Peyer's patch (tissue), 4 donors: ENCODE measurements around the gene GRAMD2A. TPM values are rescaled to one million over a fixed set of nuclear protein-coding genes. Genes with fewer than 3 reads are reported as not detected.

Experiments
- DNase-seq, 3 donors: peaks; one replicate each; pipeline ENCODE4 v3.0.0-alpha.2; 2017 to 2019
- H3K27ac ChIP-seq, 4 donors: fragments of 200-600 bp; sonication (generic); one replicate each; pipeline ENCODE4 v1.5.1; 2016 to 2019
- H3K27me3 ChIP-seq, 2 donors: fragments of 200-600 bp; sonication (generic); one replicate each; pipeline ENCODE4 v1.5.1; 2019
- H3K36me3 ChIP-seq, 3 donors: fragments of 200-600 bp; sonication (generic); one replicate each; pipeline ENCODE4 v1.5.1; 2016 to 2019
- H3K4me1 ChIP-seq, 4 donors: fragments of 200-600 bp; sonication (generic); one replicate each; pipeline ENCODE4 v1.5.1; 2016 to 2019
- H3K4me3 ChIP-seq, 4 donors: fragments of 200-600 bp; sonication (generic); 1 replicate in 3 of 4; 2 replicates in 1 of 4; pipeline ENCODE4 v1.5.1; 2016 to 2019; ENCODE audit warnings: mild to moderate bottlenecking in 1 of 4
- H3K9me3 ChIP-seq, 4 donors: fragments of 200-600 bp; sonication (generic); one replicate each; pipeline ENCODE4 v1.5.1; 2016 to 2019; ENCODE audit warnings: mild to moderate bottlenecking in 1 of 4
- POLR2A ChIP-seq, 2 donors: fragments of 450-650 bp; IDR thresholded peaks; one replicate each; pipeline ENCODE4 v1.5.1; 2017; ENCODE audit warnings: antibody characterized with exemption in 2 of 2, mild to moderate bottlenecking in 2 of 2, moderate library complexity in 2 of 2
- total RNA-seq, 4 donors: library from RNA; depleted of rRNA; stranded (reverse); fragments of >200 nt; gene quantifications; one replicate each; pipeline ENCODE4 v1.1.0, GENCODE V29; 2016
- TF ChIP-seq, protein P1 (sequence below), 6 experiments: fragments of 450-650 bp in 4 of 6; fragments of 200-600 bp in 2 of 6; sonication (generic) in 1 of 6; IDR thresholded peaks; one replicate each; pipeline ENCODE4 v1.5.1; 2017 to 2019; ENCODE audit warnings: antibody characterized with exemption in 6 of 6, mild to moderate bottlenecking in 3 of 6, moderate library complexity in 1 of 6

GRAMD2A gene
- total RNA-seq, 4 donors from 2014 or later: 3.3 to 27.8 (median 20.4) TPM

DNA sequence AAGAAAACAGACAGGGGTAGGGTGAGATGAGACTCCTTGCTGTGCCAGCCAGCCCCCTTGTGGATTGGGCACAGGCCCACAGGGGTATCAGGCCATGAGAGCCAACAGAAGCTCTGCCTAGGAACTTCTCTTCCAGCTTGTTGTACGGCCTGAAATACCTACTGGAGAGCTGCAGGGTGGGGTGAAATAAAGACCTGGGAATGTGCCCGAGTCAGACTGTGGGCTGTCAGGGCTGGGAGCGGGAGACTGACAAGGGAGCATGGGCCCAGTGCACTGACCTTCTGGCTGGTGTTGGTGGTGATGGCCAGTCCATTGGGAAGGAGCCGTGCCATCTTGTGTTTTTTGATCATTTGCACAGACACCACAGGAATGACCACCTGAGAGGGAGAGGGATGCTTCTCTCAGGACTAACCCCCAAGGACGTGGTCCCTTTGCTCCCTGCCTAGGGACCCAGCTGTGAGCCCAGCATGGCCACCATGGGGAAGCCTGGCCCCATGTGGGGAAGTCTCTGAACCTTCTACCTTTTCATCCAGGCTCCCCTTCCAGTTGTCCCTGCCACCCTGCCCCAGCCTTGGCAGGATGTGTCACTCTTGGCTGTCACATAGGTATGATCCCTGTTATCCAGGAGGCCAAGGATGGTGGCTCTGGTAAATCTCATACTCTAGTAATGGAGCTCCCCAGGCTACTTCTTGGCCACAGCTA lies 30.7 kb downstream of the GRAMD2A start:
- no peak for DNase-seq
- Histone ChIP-seq H3K9me3 (no peaks in the 10 kb centered on the region), H3K27me3 (no peaks in the 10 kb centered on the region), H3K4me3 (no peak overlapping the region), H3K36me3 (no peaks in the 10 kb centered on the region), H3K4me1 (peaks cover 0 to 18% (median 0%) of the 10 kb centered on the region in 4 donors), H3K27ac (no peak overlapping the region)
- TF ChIP-seq, protein P1, sequence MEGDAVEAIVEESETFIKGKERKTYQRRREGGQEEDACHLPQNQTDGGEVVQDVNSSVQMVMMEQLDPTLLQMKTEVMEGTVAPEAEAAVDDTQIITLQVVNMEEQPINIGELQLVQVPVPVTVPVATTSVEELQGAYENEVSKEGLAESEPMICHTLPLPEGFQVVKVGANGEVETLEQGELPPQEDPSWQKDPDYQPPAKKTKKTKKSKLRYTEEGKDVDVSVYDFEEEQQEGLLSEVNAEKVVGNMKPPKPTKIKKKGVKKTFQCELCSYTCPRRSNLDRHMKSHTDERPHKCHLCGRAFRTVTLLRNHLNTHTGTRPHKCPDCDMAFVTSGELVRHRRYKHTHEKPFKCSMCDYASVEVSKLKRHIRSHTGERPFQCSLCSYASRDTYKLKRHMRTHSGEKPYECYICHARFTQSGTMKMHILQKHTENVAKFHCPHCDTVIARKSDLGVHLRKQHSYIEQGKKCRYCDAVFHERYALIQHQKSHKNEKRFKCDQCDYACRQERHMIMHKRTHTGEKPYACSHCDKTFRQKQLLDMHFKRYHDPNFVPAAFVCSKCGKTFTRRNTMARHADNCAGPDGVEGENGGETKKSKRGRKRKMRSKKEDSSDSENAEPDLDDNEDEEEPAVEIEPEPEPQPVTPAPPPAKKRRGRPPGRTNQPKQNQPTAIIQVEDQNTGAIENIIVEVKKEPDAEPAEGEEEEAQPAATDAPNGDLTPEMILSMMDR (IDR thresholded peaks at IDR 0.05): no peak
- TF ChIP-seq POLR2A (IDR thresholded peaks at IDR 0.05): no peak

DNA sequence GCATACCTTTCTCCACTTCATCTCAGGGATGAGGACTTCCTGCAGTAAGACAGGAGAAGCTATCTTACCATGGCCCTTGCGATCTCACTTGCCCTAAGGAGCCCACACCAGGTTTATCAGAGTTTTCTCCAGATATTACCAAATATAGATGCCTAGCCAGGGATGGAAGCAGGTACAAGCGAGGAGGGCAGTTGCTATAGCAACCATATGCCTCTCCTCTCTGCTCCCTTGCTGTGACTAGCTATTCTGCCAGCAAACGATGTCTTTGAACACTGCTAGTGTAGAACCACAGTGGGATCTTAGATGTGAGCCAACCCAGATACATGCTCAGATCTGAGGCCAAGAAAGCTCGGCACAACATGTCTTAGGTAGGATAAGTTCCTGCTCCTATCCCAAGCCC lies 33.9 kb downstream of the GRAMD2A start:
- TF ChIP-seq, protein P1 (IDR thresholded peaks at IDR 0.05): no peak
- TF ChIP-seq POLR2A (IDR thresholded peaks at IDR 0.05): no peak
- Histone ChIP-seq H3K9me3 (no peaks in the 10 kb centered on the region), H3K36me3 (no peaks in the 10 kb centered on the region), H3K4me3 (no peak overlapping the region), H3K4me1 (peaks cover 0 to 6% (median 0%) of the 10 kb centered on the region in 4 donors), H3K27me3 (no peaks in the 10 kb centered on the region), H3K27ac (no peak overlapping the region)
- DNase-seq: no peak

DNA sequence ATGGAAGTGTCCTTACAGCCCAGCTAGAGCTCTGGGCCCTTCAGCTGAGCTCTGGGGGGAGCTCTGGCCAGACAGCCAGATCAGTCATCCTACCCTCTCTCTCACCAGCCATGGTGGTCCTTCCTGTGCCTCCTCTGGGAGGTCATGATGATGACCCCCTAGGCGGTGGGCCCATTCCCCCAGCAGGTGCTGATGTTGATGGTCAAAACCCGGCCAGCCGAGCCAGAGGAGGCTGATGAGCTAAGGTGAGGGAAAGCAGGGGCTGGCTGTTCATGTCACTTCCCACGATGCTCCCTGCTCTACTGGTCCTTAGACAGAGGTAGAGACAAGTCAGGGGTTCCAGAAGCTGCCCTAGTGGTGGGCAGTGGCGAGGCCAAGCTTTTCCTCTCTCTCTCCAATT lies 35.0 kb downstream of the GRAMD2A start:
- Histone ChIP-seq H3K36me3 (no peaks in the 10 kb centered on the region), H3K9me3 (no peaks in the 10 kb centered on the region), H3K27ac (no peak overlapping the region), H3K4me1 (no peaks in the 10 kb centered on the region), H3K27me3 (no peaks in the 10 kb centered on the region), H3K4me3 (no peak overlapping the region)
- TF ChIP-seq, protein P1 (IDR thresholded peaks at IDR 0.05): no peak
- TF ChIP-seq POLR2A (IDR thresholded peaks at IDR 0.05): no peak
- no peak for DNase-seq

DNA sequence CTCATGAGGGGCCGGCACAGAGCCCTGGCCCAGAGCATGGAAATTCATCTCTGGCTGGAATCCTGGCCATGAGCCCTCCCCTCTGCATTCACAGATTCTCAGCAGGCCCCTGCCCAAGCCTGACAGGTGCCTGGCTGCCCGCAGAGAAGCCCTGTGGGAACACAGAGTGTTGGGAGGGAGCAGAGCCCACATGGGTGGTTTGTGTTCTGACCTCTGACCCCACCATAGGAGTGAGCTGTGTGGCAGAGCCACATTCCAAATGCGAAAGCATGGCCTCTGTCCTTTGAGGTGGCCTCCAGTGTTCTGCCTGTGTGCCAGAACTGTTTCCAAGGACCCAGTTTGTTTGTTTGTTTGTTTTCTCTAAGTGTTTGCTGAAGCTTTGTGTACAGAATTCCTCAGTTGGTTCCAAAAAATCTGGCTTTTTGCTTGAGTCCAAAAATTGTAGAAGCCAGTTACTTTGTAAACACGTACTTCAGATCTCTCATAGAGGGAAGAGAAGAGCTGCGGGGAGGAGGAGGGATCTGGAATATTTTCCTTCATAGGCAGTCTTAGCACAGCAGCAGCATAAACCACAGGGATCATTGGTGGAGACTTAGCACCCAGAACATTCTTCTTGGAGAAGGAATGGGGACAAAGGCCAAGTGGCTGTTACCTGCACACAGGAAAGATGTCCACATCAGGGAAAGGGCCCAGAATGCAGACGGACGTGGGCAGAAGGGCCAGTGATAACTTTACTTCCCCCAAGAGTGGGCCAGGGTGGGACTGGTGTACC lies 36.0 kb downstream of the GRAMD2A start:
- Histone ChIP-seq H3K4me3 (no peak overlapping the region), H3K36me3 (no peaks in the 10 kb centered on the region), H3K27ac (no peak overlapping the region), H3K4me1 (no peaks in the 10 kb centered on the region), H3K27me3 (no peaks in the 10 kb centered on the region), H3K9me3 (no peaks in the 10 kb centered on the region)
- TF ChIP-seq POLR2A (IDR thresholded peaks at IDR 0.05): no peak
- no peak for DNase-seq

DNA sequence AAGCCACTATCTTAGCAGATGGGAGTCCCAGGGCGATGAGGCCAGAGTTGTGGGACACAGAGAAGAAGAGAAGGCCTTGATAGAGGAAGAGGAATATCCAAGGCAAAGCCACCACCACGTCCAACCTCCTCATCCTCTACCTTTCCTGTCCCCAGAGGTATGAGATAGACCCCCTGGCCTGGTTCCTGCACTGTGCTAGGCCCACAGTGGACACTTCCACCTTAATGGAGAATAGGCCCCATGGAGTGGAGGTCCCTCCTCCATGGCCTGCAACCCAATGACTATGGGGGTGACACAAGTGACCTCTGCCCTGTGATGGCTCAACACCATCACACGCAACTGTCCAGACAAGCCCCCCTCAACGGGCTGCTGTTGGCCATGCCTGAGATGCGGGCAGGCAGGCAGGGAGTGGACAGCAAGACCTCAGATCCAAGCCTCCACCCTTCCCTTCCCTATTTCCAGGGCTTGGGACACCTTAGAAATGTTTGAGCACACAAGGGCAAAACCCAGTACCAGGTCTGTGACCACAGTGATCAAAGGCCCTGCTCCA lies 36.8 kb downstream of the GRAMD2A start:
- TF ChIP-seq, protein P1 (IDR thresholded peaks at IDR 0.05): no peak
- TF ChIP-seq POLR2A (IDR thresholded peaks at IDR 0.05): no peak
- no peak overlapping the region for H3K4me3 ChIP-seq
- no peaks in the 10 kb centered on the region for H3K4me1 ChIP-seq
- no peaks in the 10 kb centered on the region for H3K9me3 ChIP-seq
- DNase-seq: no peak
- no peak overlapping the region for H3K27ac ChIP-seq
- H3K27me3 ChIP-seq: no peaks in the 10 kb centered on the region
- H3K36me3 ChIP-seq: no peaks in the 10 kb centered on the region

DNA sequence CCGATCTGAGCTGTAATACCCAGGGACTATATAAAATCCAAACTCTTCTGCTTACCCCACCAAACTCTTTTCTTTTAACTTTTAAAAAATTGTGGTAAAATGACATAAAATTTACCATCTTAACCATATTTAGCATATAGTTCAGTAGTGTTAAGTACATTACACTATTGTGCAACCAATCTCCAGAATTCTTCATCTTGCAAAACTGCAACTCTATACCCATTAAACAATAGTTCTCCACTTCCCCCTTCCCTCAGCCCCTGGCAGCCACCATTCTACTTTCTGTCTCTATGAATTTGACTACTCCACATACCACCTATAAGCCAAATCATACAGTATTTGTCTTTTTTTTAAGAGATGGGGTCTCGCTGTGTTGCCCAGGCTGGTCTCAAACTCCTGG lies 40.7 kb downstream of the GRAMD2A start:
- no peak overlapping the region for H3K4me3 ChIP-seq
- H3K27ac ChIP-seq: no peak overlapping the region
- peaks cover 0 to 9% (median 0%) of the 10 kb centered on the region in 4 donors for H3K4me1 ChIP-seq
- TF ChIP-seq, protein P1 (IDR thresholded peaks at IDR 0.05): no peak
- no peak for TF ChIP-seq POLR2A (IDR thresholded peaks at IDR 0.05)
- no peak for DNase-seq
- H3K36me3 ChIP-seq: no peaks in the 10 kb centered on the region
- no peaks in the 10 kb centered on the region for H3K9me3 ChIP-seq
- no peaks in the 10 kb centered on the region for H3K27me3 ChIP-seq
